ENCODE results near the gene C12orf60. TPM values are rescaled to one million over a fixed set of nuclear protein-coding genes. Genes with fewer than 3 reads are reported as not detected.

Gene C12orf60
- total and polyA plus RNA-seq, 8 donors, result 0.81 to 3.7 (median 2.7) TPM

DNA sequence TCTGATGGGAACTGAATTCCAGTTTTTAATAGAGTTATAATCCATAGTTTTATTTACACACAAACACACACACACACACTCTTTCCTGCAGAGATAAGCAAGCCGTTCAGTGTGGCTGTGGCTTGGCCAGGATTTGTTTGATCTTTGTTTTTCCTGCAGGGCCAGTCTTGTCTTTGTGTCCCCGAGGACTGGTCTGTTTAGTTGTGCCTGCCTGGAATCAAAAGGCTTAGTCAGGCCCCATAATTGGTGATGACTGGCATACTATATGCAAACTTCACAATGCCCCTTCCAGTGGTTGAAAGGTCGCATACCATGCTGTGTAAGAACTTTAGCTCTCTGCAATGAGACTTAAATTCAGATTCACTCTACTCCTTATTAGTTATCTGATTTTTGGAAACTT lies 26.2 kb upstream of the C12orf60 start:
- Histone ChIP-seq H3K36me3 (no peaks in the 10 kb centered on the region), H3K4me3 (no peak overlapping the region), H3K27me3 (peaks cover 0 to 10% of the 10 kb centered on the region in 2 donors), H3K27ac (no peak overlapping the region), H3K9me3 (no peaks in the 10 kb centered on the region), H3K4me1 (peaks cover 0 to 11% of the 10 kb centered on the region in 2 donors)
- DNase-seq (peak in 1 of 4 donors; percentile 29), ATAC-seq (no peak)
- TF ChIP-seq, protein P1, sequence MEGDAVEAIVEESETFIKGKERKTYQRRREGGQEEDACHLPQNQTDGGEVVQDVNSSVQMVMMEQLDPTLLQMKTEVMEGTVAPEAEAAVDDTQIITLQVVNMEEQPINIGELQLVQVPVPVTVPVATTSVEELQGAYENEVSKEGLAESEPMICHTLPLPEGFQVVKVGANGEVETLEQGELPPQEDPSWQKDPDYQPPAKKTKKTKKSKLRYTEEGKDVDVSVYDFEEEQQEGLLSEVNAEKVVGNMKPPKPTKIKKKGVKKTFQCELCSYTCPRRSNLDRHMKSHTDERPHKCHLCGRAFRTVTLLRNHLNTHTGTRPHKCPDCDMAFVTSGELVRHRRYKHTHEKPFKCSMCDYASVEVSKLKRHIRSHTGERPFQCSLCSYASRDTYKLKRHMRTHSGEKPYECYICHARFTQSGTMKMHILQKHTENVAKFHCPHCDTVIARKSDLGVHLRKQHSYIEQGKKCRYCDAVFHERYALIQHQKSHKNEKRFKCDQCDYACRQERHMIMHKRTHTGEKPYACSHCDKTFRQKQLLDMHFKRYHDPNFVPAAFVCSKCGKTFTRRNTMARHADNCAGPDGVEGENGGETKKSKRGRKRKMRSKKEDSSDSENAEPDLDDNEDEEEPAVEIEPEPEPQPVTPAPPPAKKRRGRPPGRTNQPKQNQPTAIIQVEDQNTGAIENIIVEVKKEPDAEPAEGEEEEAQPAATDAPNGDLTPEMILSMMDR (IDR thresholded peaks at IDR 0.05), result no peak
- intact Hi-C loops (cut with DNase I), result no loop called here

DNA sequence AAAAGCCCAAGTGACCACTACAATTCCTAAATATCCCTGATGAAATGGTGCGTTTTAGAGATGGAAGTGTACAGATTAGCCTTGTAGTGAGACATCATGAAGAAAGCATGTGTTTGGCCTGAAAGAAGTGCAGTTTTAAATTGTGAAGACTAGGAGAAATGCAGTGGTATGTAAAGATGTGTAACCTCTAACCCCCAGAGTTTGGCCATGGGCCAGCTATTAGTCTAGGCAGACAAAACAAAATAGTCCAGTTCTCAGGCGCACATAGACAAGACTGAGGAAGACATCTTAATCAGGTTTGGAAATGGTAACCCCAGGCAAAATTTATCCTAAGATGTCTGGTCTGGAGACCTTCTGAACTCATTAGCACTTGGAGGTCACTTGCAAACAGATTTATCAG lies 23.6 kb upstream of the C12orf60 start:
- DNase-seq, result no peak
- ATAC-seq, result no peak
- peaks cover 0 to under 1% of the 10 kb centered on the region in 2 donors for H3K27me3 ChIP-seq
- intact Hi-C loops (cut with DNase I), result no loop called here
- H3K36me3 ChIP-seq, result peaks cover 0 to 7% of the 10 kb centered on the region in 2 donors
- no peak overlapping the region for H3K27ac ChIP-seq
- peaks cover 0 to 11% of the 10 kb centered on the region in 2 donors for H3K4me1 ChIP-seq
- H3K4me3 ChIP-seq, result no peak overlapping the region
- no peaks in the 10 kb centered on the region for H3K9me3 ChIP-seq
- TF ChIP-seq, protein P1 (IDR thresholded peaks at IDR 0.05), result no peak

DNA sequence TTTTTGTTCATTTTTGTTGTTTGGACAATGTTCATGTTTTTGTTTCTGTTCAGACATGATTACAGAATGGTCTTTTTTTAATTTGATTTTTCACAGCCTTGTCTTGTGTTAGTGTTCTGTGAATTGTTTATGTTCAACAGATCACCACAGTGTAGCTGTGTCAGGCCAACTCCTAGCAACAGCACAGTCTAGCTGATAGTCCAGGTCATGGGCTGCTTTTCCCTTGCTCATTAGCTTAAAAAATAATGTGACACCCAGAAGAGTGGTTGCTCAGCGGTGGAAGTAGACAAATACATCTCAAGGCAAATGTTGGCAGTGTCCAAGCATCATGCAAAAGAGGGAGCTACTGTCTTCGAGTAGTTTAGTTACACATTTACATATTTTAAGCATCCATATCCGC lies 22.6 kb upstream of the C12orf60 start:
- H3K36me3 ChIP-seq, result peaks cover 0 to 14% of the 10 kb centered on the region in 2 donors
- intact Hi-C loops (cut with DNase I), result no loop called here

DNA sequence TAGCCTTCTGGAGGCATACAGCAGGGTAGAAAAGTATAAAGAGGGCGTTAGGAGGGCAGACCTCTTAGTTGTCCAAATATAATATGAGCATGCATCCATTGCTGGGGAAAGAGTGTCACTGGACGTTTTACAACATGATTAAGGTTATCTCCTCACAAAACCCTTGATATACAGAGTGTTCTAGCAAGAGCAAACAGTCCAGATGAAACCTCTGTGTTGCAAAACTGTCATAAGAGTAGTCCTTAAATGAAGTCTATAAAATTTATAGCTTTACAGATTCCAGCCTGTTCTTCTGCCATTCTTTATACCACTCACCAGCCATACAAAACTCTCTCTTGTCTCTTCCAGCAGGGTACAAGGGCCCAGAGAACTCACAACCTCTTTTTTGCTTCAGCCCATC lies 21.9 kb upstream of the C12orf60 start:
- intact Hi-C loops (cut with DNase I), result no loop called here
- H3K4me1 ChIP-seq, result no peaks in the 10 kb centered on the region
- no peak overlapping the region for H3K4me3 ChIP-seq
- peaks cover 0 to 21% of the 10 kb centered on the region in 2 donors for H3K36me3 ChIP-seq
- H3K27ac ChIP-seq, result no peak overlapping the region
- no peaks in the 10 kb centered on the region for H3K27me3 ChIP-seq
- TF ChIP-seq, protein P1 (IDR thresholded peaks at IDR 0.05), result no peak
- DNase-seq, result no peak
- no peak for ATAC-seq
- no peaks in the 10 kb centered on the region for H3K9me3 ChIP-seq

More for the DNA sequence above, 22.6 kb upstream of the C12orf60 start:
- ATAC-seq (no peak), DNase-seq (no peak)
- Histone ChIP-seq H3K9me3 (no peaks in the 10 kb centered on the region), H3K27ac (no peak overlapping the region), H3K4me3 (no peak overlapping the region), H3K27me3 (no peaks in the 10 kb centered on the region), H3K4me1 (peaks cover 0 to 6% of the 10 kb centered on the region in 2 donors)
- TF ChIP-seq, protein P1 (IDR thresholded peaks at IDR 0.05), result no peak

DNA sequence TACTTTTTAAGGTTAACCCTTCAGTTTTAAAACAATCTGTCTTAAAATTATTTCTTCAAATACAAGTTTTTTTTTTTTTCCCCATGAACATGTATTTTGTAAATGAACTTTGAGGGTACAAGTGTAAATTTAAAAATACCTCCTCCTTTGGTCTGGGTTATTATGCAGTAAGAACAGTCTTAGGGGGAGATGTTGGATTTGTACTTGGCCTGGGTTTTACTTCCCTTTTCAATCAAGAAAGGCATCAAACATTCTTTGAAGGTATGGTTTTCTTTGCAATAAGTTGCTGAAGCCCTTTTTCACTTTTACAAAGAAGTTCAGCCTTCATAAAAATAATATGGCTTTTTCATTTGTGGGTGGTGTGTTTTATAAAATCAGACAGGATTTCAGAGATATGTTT lies 20.7 kb upstream of the C12orf60 start:
- intact Hi-C loops (cut with DNase I), result no loop called here

More for the DNA sequence above, 20.7 kb upstream of the C12orf60 start:
- peaks cover 0 to 33% of the 10 kb centered on the region in 2 donors for H3K36me3 ChIP-seq
- no peak overlapping the region for H3K27ac ChIP-seq
- no peak for DNase-seq
- no peaks in the 10 kb centered on the region for H3K27me3 ChIP-seq
- TF ChIP-seq, protein P1 (IDR thresholded peaks at IDR 0.05), result no peak
- ATAC-seq, result no peak
- no peak overlapping the region for H3K4me3 ChIP-seq
- no peaks in the 10 kb centered on the region for H3K4me1 ChIP-seq
- H3K9me3 ChIP-seq, result no peaks in the 10 kb centered on the region
